ENCODE measurements around the gene HOOK2.
"Not testable (repeated sequence)": the region's sequence is repeated elsewhere in the genome, so short reads cannot be mapped to it uniquely, and the experiment has no call there.

Gene HOOK2

GRCh38 chr19:12720296-12720695 lies 55.1 kb downstream of the HOOK2 start:
- DNase-seq = no peak

GRCh38 chr19:12715929-12716328 lies 59.4 kb downstream of the HOOK2 start:
- DNase-seq = no peak

- no peak for DNase-seq
These were observed 60.2 kb downstream of the HOOK2 start for GRCh38 chr19:12715102-12715501.

GRCh38 chr19:12713304-12713703 lies 62.0 kb downstream of the HOOK2 start:
- DNase-seq = not testable (repeated sequence)

Measured in RPMI8226 (cell line).